Fibroblast of pulmonary artery (primary cell): ENCODE measurements around the gene ERP27.
A peak's percentile ranks its signal among the peaks of the same experiment; 100 is the strongest.

Experiments used
- DNase-seq: peaks from one replicate; pipeline ENCODE4 v3.0.0-alpha.2; 2010; ENCODE audit warnings: low read depth
- H3K4me3 ChIP-seq: replicated peaks from 2 replicates; pipeline ENCODE4 v1.5.1; 2011; ENCODE audit warnings: low read depth, mild to moderate bottlenecking, control low read depth, low read length, moderate library complexity
- CTCF ChIP-seq: IDR thresholded peaks from 2 replicates; pipeline ENCODE4 v1.5.1; 2011; ENCODE audit warnings: mild to moderate bottlenecking, control low read depth, low read length, inconsistent platforms; ENCODE audit errors: missing control alignments

Gene ERP27

GRCh38 chr12:14931791-14932560 lies 6.4 kb downstream of the ERP27 start:
- DNase-seq: no peak
- no peak for TF ChIP-seq CTCF
- H3K4me3 ChIP-seq: no peak overlapping the region

- no peak for DNase-seq
- no peak overlapping the region for H3K4me3 ChIP-seq
- TF ChIP-seq CTCF: no peak
Observed at GRCh38 chr12:14931359-14931758, 7.0 kb downstream of the ERP27 start.

- DNase-seq: peak; percentile 25
Observed at GRCh38 chr12:14930299-14930698, 8.0 kb downstream of the ERP27 start.

GRCh38 chr12:14928931-14929330 lies 9.4 kb downstream of the ERP27 start:
- DNase-seq: peak; percentile 41
- TF ChIP-seq CTCF: no peak
- H3K4me3 ChIP-seq: peak overlapping the region; percentile 2

More at GRCh38 chr12:14930299-14930698, 8.0 kb downstream of the ERP27 start:
- no peak overlapping the region for H3K4me3 ChIP-seq
- peak; percentile 8 for TF ChIP-seq CTCF

GRCh38 chr12:14927267-14927666 lies 11.1 kb downstream of the ERP27 start:
- DNase-seq: no peak
- TF ChIP-seq CTCF: no peak
- no peak overlapping the region for H3K4me3 ChIP-seq

- TF ChIP-seq CTCF: no peak
- DNase-seq: no peak
- no peak overlapping the region for H3K4me3 ChIP-seq
Observed at GRCh38 chr12:14924541-14924940, 13.8 kb downstream of the ERP27 start.

- no peak for DNase-seq
- H3K4me3 ChIP-seq: no peak overlapping the region
- TF ChIP-seq CTCF: no peak
Observed at GRCh38 chr12:14923944-14924343, 14.4 kb downstream of the ERP27 start.
